GM12891 (cell line): ENCODE measurements around the gene EVI5L.

Source experiments
- POLR2A ChIP-seq: IDR thresholded peaks from 2 replicates; pipeline ENCODE4 v1.6.1; 2011; ENCODE audit warnings: low read depth, low read length, control low read depth
- POLR2AphosphoS5 ChIP-seq: IDR thresholded peaks from 2 replicates; pipeline ENCODE4 v1.6.1; 2011; ENCODE audit warnings: low read depth, low read length, control low read depth
- SPI1 ChIP-seq: IDR thresholded peaks from 2 replicates; pipeline ENCODE4 v1.6.1; 2011; ENCODE audit warnings: low read depth, low read length, control low read depth
- TAF1 ChIP-seq: IDR thresholded peaks from 2 replicates; pipeline ENCODE4 v1.6.1; 2011; ENCODE audit warnings: low read depth, low read length, control low read depth

DNA sequence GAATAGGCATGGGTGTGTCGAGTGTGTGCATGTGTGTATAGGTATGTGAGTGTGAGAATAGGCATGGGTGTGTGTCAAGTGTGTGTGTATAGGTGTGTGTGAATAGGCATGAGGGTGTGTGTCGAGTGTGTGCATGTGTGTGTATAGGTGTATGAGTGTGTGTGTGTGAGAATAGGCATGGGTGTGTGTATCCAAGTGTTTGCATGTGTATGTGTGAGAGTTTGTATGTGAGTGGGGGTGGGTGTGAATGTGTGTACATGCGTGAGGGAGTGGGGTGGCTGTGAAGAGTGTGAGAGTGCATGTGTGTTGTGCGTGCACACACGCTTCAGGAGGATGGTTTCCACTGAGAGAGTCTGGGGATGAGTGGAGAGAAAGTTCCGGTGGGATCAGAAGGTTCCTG lies 13.5 kb downstream of the EVI5L start:
- TF ChIP-seq TAF1 (no peak), POLR2AphosphoS5 (no peak), POLR2A (no peak), SPI1 (no peak)
